ENCODE results near the gene RYR2. TPM values are rescaled to one million over a fixed set of nuclear protein-coding genes. Genes with fewer than 3 reads are reported as not detected.
A peak's percentile ranks its signal among the peaks of the same experiment; 100 is the strongest.

RYR2 gene
- total RNA-seq, 4 donors from 2014 or later = 0.23 to 4.6 (median 0.89) TPM

DNA sequence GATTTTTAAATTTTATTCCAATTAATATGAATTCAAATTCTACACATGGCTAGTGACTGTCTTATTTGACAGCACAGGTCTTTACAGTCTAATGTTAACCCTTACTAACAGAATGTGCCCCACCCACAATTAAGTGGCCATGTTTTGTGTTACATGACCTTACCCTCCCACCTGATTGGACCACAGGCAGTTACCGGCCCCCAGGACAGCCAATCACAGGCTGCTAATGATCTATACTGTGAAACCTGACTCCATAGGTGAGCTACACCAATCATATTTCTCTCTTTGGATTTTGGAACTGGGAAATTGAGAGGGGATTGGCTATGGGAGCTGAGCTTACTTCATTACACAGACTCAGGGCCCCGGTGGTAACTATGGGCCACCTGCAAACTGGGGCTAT, 821.2 kb downstream of the RYR2 start:
- intact Hi-C loops (cut with DNase I) = no loop called here
- Histone ChIP-seq H3K27ac (no peak overlapping the region), H3K4me3 (no peak overlapping the region), H3K27me3 (no peaks in the 10 kb centered on the region), H3K9me3 (no peaks in the 10 kb centered on the region), H3K4me1 (peaks cover 0 to 8% (median 7%) of the 10 kb centered on the region in 3 donors), H3K36me3 (no peaks in the 10 kb centered on the region)
- DNase-seq = no peak
- TF ChIP-seq CTCF (IDR thresholded peaks at IDR 0.05) (no peak), POLR2A (IDR thresholded peaks at IDR 0.05) (no peak)
- 78 to 100% methylated on average over 1 to 2 of the region's 2 CpGs for WGBS, 2 donors

DNA sequence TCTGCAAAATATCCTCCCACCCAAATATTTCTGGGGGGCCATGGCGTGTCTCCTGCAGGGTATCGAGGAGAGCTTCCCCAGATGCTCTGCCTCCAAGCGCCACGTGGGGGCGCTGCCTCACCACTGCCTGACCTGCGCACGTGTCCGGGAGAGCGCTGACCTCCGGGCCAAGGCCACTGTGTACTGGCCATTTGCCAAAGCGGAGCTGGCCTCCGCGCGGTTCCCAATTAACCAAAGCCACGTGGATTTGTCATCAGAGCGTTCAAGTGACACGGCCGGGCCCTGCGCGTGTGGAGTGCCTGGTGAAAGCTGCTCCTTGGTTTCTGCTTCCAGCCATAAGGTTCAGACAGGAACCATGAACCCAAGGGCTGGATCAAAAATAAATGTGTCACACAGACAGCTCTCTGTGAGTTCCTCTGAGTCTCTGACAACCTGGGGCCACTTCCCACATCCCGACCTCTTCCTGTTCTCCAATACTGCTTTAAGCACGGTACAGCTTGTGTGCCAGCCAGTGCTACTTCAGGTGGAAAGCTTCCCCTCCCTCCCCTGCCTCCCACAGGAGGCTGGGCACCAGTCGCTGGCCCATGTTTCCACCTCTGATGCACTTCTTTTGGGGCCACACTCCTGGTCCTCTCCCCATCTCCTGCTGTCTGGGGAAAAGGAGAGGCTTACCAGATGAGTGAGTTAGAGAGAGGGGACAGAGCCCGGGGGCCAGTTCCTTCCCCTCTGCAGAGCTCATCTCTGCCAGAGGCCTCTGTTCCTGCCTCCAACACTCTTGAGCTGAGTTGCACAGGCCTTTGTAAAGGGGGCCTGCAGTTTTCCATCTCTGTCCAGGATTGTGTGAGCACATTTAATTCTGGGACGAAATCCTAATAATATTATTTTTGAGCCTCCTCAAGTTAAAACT, 822.6 kb downstream of the RYR2 start:
- peak overlapping the region; percentile 6 to 56 (median 20) for H3K4me3 ChIP-seq
- H3K27me3 ChIP-seq = no peaks in the 10 kb centered on the region
- no peak for DNase-seq
- WGBS, 2 donors = 35 to 43% methylated on average over 6 to 11 of the region's 25 CpGs
- TF ChIP-seq POLR2A (IDR thresholded peaks at IDR 0.05) (no peak), CTCF (IDR thresholded peaks at IDR 0.05) (peak; percentile 55 to 90 (median 82))
- peaks cover 0 to 8% (median 7%) of the 10 kb centered on the region in 3 donors for H3K4me1 ChIP-seq
- no peaks in the 10 kb centered on the region for H3K9me3 ChIP-seq
- H3K36me3 ChIP-seq = no peaks in the 10 kb centered on the region
- intact Hi-C loops (cut with DNase I) = no loop called here
- no peak overlapping the region for H3K27ac ChIP-seq

DNA sequence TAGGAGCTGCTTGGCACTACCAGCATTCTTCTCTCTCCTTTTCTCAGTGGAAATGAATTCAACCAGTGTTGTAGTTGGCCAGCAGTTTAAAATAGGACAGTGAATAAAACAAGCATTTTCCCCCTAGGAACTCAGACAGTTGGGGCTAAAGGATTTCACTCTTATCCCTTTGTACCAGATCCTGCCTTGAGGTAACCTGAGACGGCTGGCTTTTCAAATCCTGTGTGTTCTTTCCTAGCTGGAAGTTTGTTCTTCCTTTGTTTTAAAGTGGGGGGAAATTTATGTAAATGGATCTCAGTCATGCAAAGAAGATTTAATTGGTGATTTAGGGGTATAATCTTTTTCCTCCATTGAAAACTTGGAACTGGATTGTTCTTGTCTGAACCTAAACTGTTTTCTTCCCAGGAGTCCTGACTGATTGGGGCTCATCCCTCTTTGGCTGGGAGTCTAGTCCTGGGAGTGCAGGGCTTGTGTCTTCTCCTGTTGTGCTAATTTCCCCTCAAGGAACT, 825.5 kb downstream of the RYR2 start:
- H3K27me3 ChIP-seq = no peaks in the 10 kb centered on the region
- H3K4me1 ChIP-seq = peaks cover 0 to 8% (median 7%) of the 10 kb centered on the region in 3 donors
- H3K36me3 ChIP-seq = no peaks in the 10 kb centered on the region
- DNase-seq = no peak
- H3K27ac ChIP-seq = no peak overlapping the region
- 73 to 75% methylated on average over 1 of the region's 1 CpG for WGBS, 2 donors
- intact Hi-C loops (cut with DNase I) = no loop called here
- no peak overlapping the region for H3K4me3 ChIP-seq
- no peaks in the 10 kb centered on the region for H3K9me3 ChIP-seq
- TF ChIP-seq POLR2A (IDR thresholded peaks at IDR 0.05) = no peak

- 73 to 85% methylated on average over 4 of the region's 4 CpGs for WGBS, 2 donors
- Histone ChIP-seq H3K4me1 (peaks cover 0 to 13% (median 9%) of the 10 kb centered on the region in 3 donors), H3K9me3 (no peaks in the 10 kb centered on the region), H3K27ac (no peak overlapping the region), H3K36me3 (no peaks in the 10 kb centered on the region), H3K27me3 (no peaks in the 10 kb centered on the region), H3K4me3 (no peak overlapping the region)
- DNase-seq = no peak
- TF ChIP-seq CTCF (IDR thresholded peaks at IDR 0.05) = no peak
- TF ChIP-seq POLR2A (IDR thresholded peaks at IDR 0.05) = no peak
- intact Hi-C loops (cut with DNase I) = no loop called here
These were observed 827.0 kb downstream of the RYR2 start for GRCh38 chr1:237868817-237869600.

- DNase-seq = no peak
These were observed 831.7 kb downstream of the RYR2 start for GRCh38 chr1:237873487-237874211.

More at GRCh38 chr1:237873487-237874211, 831.7 kb downstream of the RYR2 start:
- 53 to 54% methylated on average over 4 of the region's 4 CpGs for WGBS, 2 donors
- peaks cover 0 to 14% (median 2%) of the 10 kb centered on the region in 3 donors for H3K4me1 ChIP-seq
- H3K36me3 ChIP-seq = no peaks in the 10 kb centered on the region
- H3K9me3 ChIP-seq = no peaks in the 10 kb centered on the region
- H3K27ac ChIP-seq = no peak overlapping the region
- TF ChIP-seq CTCF (IDR thresholded peaks at IDR 0.05) (no peak), POLR2A (IDR thresholded peaks at IDR 0.05) (no peak)
- intact Hi-C loops (cut with DNase I) = no loop called here
- no peaks in the 10 kb centered on the region for H3K27me3 ChIP-seq
- H3K4me3 ChIP-seq = no peak overlapping the region

Data from esophagus squamous epithelium (tissue), 5 donors.